Anterior cingulate cortex (tissue), 58 donors: ENCODE data around the gene KRTAP4-12.
"Not testable (repeated sequence)": the region's sequence is repeated elsewhere in the genome, so short reads cannot be mapped to it uniquely, and the experiment has no call there.

Experiments used
- DNase-seq, 58 donors: peaks; one replicate each; lab custom pipeline; 2025; lab: John Stamatoyannopoulos, UW

The KRTAP4-12 gene

GRCh38 chr17:41127371-41127770 is 3.4 kb upstream of the KRTAP4-12 start:
- DNase-seq: no peak

- no peak for DNase-seq
Measured at GRCh38 chr17:41126412-41126811, 2.4 kb upstream of the KRTAP4-12 start.

- no peak for DNase-seq
Measured at GRCh38 chr17:41125064-41125463, 1.1 kb upstream of the KRTAP4-12 start.

DNA sequence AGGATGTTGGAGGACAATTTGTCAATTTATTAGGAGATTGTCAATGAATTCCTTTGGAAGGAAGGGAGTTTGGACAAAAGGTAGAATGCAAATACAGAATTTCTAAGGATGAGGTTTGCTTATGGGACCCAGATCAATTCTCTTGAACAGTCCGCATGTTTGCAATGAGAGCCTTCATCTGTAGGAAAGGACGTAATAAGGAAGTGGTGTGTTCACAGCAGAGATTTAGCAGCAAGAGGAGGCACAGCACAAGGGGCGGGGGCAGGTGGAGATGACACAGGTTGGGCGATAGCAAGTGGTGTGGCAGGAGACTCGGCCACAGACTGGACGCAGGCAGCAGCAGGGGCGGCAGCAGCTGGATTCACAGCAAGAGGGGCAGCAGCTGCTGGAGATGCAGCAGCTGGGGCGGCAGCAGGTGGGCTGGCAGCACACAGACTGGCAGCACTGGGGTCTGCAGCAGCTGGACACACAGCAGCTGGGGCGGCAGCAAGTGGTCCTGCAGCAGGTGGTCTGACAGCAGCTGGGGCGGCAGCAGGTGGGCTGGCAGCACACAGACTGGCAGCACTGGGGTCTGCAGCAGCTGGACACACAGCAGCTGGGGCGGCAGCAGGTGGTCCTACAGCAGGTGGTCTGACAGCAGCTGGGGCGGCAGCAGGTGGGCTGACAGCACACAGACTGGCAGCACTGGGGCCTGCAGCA is 541 bp downstream of the KRTAP4-12 start:
- DNase-seq: not testable (repeated sequence)

DNA sequence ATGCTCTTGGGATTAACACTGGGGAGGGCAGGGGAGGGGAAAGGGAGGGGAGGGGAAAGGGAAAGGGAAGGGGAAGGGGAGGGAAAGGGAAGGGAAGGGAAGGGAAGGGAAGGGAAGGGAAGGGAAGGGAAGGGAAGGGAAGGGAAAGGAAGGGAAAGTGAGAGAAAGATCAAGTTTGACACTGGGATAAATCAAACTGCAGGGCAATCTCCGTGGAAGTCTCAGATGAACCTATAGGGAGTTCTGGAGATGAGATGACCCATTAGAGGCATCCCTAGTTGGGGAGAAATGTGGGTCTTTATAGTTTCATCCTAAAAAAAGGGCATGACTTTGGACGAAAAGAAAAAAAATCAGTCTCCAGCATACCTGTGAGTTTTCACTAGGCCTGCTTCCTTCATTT is 2.2 kb downstream of the KRTAP4-12 start:
- DNase-seq: no peak

GRCh38 chr17:41119696-41120690 is 4.0 kb downstream of the KRTAP4-12 start:
- peak in 1 of 58 donors; percentile 1 for DNase-seq

- DNase-seq: no peak
Measured at GRCh38 chr17:41118721-41119120, 5.3 kb downstream of the KRTAP4-12 start.

DNA sequence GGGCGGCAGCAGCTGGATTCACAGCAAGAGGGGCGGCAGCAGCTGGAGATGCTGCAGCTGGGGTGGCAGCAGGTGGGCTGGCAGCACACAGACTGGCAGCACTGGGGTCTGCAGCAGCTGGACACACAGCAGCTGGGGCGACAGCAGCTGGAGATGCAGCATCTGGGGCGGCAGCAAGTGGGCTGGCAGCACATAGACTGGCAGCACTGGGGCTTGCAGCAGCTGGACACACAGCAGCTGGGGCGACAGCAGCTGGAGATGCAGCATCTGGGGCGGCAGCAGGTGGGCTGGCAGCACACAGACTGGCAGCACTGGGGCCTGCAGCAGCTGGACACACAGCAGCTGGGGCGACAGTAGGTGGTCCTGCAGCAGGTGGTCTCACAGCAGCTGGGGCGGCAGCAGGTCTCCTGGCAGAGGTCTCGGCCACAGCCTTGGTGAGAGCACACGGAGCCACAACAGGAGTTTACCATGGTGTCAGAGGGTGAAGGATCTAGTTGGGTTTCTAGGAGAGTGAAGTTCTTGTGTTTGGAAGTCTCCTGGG is 6.1 kb downstream of the KRTAP4-12 start, which contains the start of gene KRTAP4-11:
Gene KRTAP4-11, minus strand, starts transcription at position 528 of the 541 bp plus-strand sequence. Its CDS starts 58 bp downstream, at position 470.
- not testable (repeated sequence) for DNase-seq

GRCh38 chr17:41116297-41116696 is 7.7 kb downstream of the KRTAP4-12 start:
- DNase-seq: no peak

DNA sequence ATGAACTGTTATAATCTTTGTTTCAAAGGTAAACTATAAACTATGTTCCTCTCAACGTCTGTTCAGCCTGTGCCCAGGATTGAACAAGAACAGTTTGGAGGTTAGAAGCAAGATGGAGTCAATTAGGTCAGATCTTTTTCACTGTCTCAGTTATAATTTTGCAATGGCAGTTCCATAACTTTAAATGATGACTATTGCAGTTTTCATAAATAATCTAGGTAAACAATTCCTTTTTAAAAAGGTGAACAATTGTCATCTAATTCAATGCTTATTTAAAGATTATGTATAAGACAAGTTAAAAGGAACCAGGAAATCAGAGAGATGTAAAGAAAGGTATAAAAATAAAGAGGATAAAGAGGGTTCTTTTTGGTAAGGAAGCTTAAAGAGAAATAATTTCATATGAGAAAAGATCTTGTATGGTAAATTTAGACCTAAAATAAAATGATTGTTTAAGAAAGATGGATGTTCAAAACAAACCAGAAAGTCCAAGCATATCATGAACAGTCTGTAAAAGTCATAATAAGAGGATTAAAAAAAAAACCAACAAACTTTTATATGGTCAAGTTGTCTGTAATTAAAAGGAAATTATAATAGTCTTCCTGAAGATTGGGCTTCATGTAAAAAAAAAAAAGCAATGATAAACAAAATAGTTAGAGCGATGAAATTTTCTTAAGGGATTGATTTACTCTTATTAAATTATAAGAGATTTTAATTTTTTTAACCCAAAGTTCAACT is 12.7 kb downstream of the KRTAP4-12 start:
- DNase-seq: no peak

GRCh38 chr17:41108728-41109386 is 15.1 kb downstream of the KRTAP4-12 start:
- DNase-seq: not testable (repeated sequence)

DNA sequence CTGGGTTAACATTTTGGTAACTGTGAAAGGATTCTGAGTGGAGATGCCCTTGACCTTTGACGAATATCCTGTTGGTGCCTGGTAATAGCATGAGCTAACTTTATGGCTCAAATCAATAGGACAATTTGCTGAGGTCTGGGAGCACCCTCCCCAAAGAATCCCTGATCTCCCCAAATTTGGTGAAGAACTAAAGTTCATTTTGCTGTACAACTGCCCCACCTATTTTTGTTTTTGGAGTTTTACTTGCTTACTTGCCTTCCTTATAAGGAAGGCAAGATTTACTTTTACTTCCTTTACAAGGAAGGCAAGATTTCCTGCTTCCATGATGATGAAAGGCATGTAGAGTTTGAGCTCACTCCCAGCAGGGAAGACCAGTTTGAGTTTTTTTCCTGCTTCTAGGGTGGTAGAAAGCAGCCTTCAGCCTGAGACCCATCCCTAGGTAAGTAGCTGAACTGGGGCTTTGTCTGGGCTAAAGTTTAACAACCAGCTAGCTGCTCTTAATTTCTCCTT is 16.0 kb downstream of the KRTAP4-12 start:
- DNase-seq: no peak

- DNase-seq: not testable (repeated sequence)
Measured at GRCh38 chr17:41105347-41105746, 18.6 kb downstream of the KRTAP4-12 start, which contains the start of gene KRTAP4-9. Gene KRTAP4-9 (plus strand): TSS chr17:41105389. CDS start chr17:41105389, 0 bp downstream.

DNA sequence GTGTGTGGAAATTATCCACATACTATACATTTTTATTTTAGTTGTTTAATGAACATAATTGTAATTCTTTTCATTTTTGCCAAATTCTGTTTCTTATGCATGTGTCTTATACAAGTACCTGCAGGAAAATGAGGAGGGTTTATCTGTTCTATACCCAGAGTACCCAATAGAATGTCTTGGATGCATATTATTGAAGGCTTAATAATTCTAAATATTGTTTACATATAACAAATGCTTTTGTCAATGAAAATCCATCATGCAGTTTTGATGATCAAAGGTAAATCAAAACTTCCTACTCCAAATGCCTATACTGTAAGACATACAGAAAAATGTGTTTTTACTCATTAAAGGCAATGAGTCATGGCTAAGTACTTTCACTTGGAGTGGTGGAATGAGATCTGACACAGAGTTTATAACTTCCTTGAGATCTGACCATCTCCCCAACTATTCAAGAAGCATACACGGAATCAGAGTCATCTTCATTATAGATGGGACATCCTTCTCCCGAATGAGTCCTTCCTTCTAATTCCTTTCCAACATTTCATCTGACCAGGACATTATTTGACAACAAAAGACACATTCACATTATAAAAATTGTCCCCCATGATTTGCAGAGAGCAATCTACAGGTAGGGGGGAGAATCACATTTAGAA is 19.5 kb downstream of the KRTAP4-12 start:
- not testable (repeated sequence) for DNase-seq

DNA sequence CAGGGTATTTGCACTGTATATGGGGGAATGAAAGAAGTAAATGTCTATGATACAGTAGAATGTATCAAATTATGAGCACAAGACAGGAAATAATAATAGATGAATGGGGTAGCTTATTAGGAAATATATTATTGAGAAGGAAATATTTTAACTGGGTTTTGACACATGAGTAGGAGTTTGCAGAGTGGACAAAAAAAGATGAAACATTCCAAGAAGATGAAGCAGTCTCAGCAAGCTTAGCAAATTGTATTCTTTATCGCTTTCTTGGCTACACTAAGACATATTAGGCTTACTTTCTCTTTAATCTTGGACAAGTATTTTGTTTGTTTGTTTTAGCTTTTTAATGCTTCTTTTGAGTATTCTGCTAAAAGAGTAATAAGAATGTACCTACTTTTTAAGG is 20.1 kb downstream of the KRTAP4-12 start:
- DNase-seq: no peak

GRCh38 chr17:41101586-41102259 is 22.3 kb downstream of the KRTAP4-12 start, which contains the start of gene KRTAP4-16:
Gene KRTAP4-16 (minus strand): TSS chr17:41102209. CDS start chr17:41102209, 0 bp downstream.
- no peak for DNase-seq

GRCh38 chr17:41099682-41100480 is 24.1 kb downstream of the KRTAP4-12 start:
- not testable (repeated sequence) for DNase-seq
